ENCODE data around the gene S100A13. TPM values are rescaled to one million over a fixed set of nuclear protein-coding genes. Genes with fewer than 3 reads are reported as not detected.
A peak's percentile ranks its signal among the peaks of the same experiment; 100 is the strongest.

The S100A13 gene
- total and polyA plus RNA-seq, 3 donors from 2014 or later, result 54.2 to 90.9 (median 78.2) TPM

GRCh38 chr1:153662269-153662668 is 35.0 kb upstream of the S100A13 start:
- TF ChIP-seq, protein P1, sequence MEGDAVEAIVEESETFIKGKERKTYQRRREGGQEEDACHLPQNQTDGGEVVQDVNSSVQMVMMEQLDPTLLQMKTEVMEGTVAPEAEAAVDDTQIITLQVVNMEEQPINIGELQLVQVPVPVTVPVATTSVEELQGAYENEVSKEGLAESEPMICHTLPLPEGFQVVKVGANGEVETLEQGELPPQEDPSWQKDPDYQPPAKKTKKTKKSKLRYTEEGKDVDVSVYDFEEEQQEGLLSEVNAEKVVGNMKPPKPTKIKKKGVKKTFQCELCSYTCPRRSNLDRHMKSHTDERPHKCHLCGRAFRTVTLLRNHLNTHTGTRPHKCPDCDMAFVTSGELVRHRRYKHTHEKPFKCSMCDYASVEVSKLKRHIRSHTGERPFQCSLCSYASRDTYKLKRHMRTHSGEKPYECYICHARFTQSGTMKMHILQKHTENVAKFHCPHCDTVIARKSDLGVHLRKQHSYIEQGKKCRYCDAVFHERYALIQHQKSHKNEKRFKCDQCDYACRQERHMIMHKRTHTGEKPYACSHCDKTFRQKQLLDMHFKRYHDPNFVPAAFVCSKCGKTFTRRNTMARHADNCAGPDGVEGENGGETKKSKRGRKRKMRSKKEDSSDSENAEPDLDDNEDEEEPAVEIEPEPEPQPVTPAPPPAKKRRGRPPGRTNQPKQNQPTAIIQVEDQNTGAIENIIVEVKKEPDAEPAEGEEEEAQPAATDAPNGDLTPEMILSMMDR (IDR thresholded peaks at IDR 0.05), result no peak
- TF ChIP-seq POLR2A (IDR thresholded peaks at IDR 0.05), result no peak
- peaks cover 5% of the 10 kb centered on the region for H3K4me1 ChIP-seq
- H3K27ac ChIP-seq, result no peak overlapping the region
- intact Hi-C loops (cut with DNase I; ENCODE audit: low total_unique reads), result no loop called here
- WGBS, 2 donors, result 48 to 55% methylated on average over 2 of the region's 2 CpGs
- no peaks in the 10 kb centered on the region for H3K36me3 ChIP-seq (ENCODE audit: low read depth, missing control alignments)
- H3K4me3 ChIP-seq, result no peak overlapping the region
- DNase-seq, result no peak
- H3K9me3 ChIP-seq, result no peaks in the 10 kb centered on the region
- no peaks in the 10 kb centered on the region for H3K27me3 ChIP-seq

DNA sequence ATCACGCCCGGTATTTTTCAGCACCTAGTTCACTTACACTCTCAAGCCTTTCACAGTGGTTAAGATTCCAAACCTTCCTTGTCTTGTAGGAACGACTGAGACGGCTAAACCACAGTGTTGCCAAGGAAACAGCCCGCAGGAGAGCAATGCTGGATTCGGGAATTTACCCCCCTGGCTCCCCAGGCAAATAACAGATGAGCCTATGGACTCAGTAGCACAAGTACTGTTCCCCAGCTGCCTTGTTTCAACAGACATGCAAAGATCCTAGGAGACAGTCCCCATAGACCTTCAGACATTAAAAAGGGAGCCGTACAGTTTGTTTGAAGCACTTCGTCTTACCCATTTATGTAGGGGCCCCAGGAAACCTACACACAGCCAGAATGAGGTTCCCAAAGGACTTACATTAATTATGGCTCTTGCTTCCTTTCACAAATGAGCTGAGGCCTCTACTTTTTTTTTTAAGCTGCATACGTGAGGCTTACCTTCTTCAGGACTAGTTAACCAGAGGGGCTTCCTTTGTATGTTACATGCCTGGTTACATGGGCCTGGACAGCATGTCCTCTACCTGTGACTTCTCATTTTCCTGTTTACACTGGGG is 33.9 kb upstream of the S100A13 start:
- no peak for DNase-seq
- Histone ChIP-seq H3K27ac (no peak overlapping the region), H3K36me3 (ENCODE audit: low read depth, missing control alignments) (no peaks in the 10 kb centered on the region), H3K4me3 (no peak overlapping the region), H3K27me3 (no peaks in the 10 kb centered on the region), H3K4me1 (peaks cover 5% of the 10 kb centered on the region), H3K9me3 (no peaks in the 10 kb centered on the region)
- intact Hi-C loops (cut with DNase I; ENCODE audit: low total_unique reads), result no loop called here
- TF ChIP-seq, protein P1 (IDR thresholded peaks at IDR 0.05), result no peak
- no peak for TF ChIP-seq POLR2A (IDR thresholded peaks at IDR 0.05)
- 57 to 64% methylated on average over 9 of the region's 9 CpGs for WGBS, 2 donors

- no peaks in the 10 kb centered on the region for H3K9me3 ChIP-seq
- intact Hi-C loops (cut with DNase I; ENCODE audit: low total_unique reads), result no loop called here
- WGBS, 2 donors, result 65 to 71% methylated on average over 9 of the region's 9 CpGs
- H3K36me3 ChIP-seq (ENCODE audit: low read depth, missing control alignments), result no peaks in the 10 kb centered on the region
- H3K27ac ChIP-seq, result peak overlapping the region; percentile 98 to 99
- H3K4me1 ChIP-seq, result peaks cover 5% of the 10 kb centered on the region
- TF ChIP-seq, protein P1 (IDR thresholded peaks at IDR 0.05), result no peak
- no peak for TF ChIP-seq POLR2A (IDR thresholded peaks at IDR 0.05)
- H3K4me3 ChIP-seq, result no peak overlapping the region
- DNase-seq, result no peak
- H3K27me3 ChIP-seq, result no peaks in the 10 kb centered on the region
These were observed 32.4 kb upstream of the S100A13 start for GRCh38 chr1:153659656-153660055.

DNA sequence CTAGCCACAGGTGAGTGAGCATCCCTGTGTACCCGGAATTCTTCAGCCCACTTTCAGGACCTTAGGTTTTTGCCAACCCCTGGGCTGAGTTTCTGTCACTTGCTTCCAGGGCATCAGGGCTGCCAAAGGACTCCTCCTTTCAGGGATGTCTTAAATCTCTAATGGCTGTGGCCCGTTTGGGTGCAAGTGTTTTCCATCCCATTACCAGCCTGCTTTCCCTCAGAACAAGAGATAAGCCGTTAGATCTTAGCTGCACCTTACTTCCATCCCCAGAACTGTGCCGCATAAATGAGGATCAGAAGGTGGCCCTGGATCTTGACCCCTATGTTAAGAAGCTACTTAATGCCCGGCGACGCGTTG is 31.9 kb upstream of the S100A13 start:
- Histone ChIP-seq H3K4me1 (peaks cover 5% of the 10 kb centered on the region), H3K27ac (peak overlapping the region; percentile 98 to 99), H3K36me3 (ENCODE audit: low read depth, missing control alignments) (no peaks in the 10 kb centered on the region), H3K4me3 (peak overlapping the region; percentile 88 to 93), H3K27me3 (no peaks in the 10 kb centered on the region), H3K9me3 (no peaks in the 10 kb centered on the region)
- 13 to 23% methylated on average over 8 of the region's 8 CpGs for WGBS, 2 donors
- DNase-seq, result no peak
- no peak for TF ChIP-seq POLR2A (IDR thresholded peaks at IDR 0.05)
- TF ChIP-seq, protein P1 (IDR thresholded peaks at IDR 0.05), result no peak
- intact Hi-C loops (cut with DNase I; ENCODE audit: low total_unique reads), result no loop called here
